ENCODE data around the gene AAMP.
"Not testable (repeated sequence)": the region's sequence is repeated elsewhere in the genome, so short reads cannot be mapped to it uniquely, and the experiment has no call there.

The AAMP gene

GRCh38 chr2:218275371-218276072 is 5.6 kb upstream of the AAMP start:
- no peak for DNase-seq (ENCODE audit: low spot score)

- no peak for DNase-seq (ENCODE audit: low spot score)
Measured at GRCh38 chr2:218274586-218274985, 4.6 kb upstream of the AAMP start.

GRCh38 chr2:218273908-218274249 is 3.9 kb upstream of the AAMP start:
- no peak for DNase-seq (ENCODE audit: low spot score)

GRCh38 chr2:218273214-218273907 is 3.4 kb upstream of the AAMP start:
- not testable (repeated sequence) for DNase-seq (ENCODE audit: low spot score)

GRCh38 chr2:218272531-218273212 is 2.7 kb upstream of the AAMP start:
- peak; percentile 91 for DNase-seq (ENCODE audit: low spot score)

GRCh38 chr2:218271865-218272530 is 2.1 kb upstream of the AAMP start:
- DNase-seq (ENCODE audit: low spot score) = no peak

GRCh38 chr2:218271487-218271797 is 1.5 kb upstream of the AAMP start:
- DNase-seq (ENCODE audit: low spot score) = no peak

- DNase-seq (ENCODE audit: low spot score) = peak; percentile 34
Measured at GRCh38 chr2:218270721-218271486, 967 bp upstream of the AAMP start.

- no peak for DNase-seq (ENCODE audit: low spot score)
Measured at GRCh38 chr2:218267259-218267658, 2.7 kb downstream of the AAMP start.

- DNase-seq (ENCODE audit: low spot score) = no peak
Measured at GRCh38 chr2:218266316-218266979, 3.5 kb downstream of the AAMP start.

GRCh38 chr2:218265626-218266025 is 4.3 kb downstream of the AAMP start:
- DNase-seq (ENCODE audit: low spot score) = no peak

GRCh38 chr2:218264773-218265561 is 5.0 kb downstream of the AAMP start:
- DNase-seq (ENCODE audit: low spot score) = no peak

GRCh38 chr2:218263817-218264641 is 5.9 kb downstream of the AAMP start:
- DNase-seq (ENCODE audit: low spot score) = no peak

GRCh38 chr2:218262631-218263586 is 7.0 kb downstream of the AAMP start:
- DNase-seq (ENCODE audit: low spot score) = no peak

GRCh38 chr2:218262237-218262600 is 7.7 kb downstream of the AAMP start:
- no peak for DNase-seq (ENCODE audit: low spot score)

- no peak for DNase-seq (ENCODE audit: low spot score)
Measured at GRCh38 chr2:218261423-218262236, 8.3 kb downstream of the AAMP start.

- no peak for DNase-seq (ENCODE audit: low spot score)
Measured at GRCh38 chr2:218260742-218261422, 9.1 kb downstream of the AAMP start, which contains the start of gene GPBAR1. TSS of gene GPBAR1 (plus strand) at chr2:218261015. CDS start at chr2:218262725, 1,710 bp downstream.

Measured in hematopoietic multipotent progenitor cell treated with erythropoietin and hydrocortisone succinate and interleukin-3 and kit ligand, for 15 days (in vitro differentiated cells).